CD14-positive monocyte (primary cell): ENCODE measurements around the gene HSD17B14. TPM values are rescaled to one million over a fixed set of nuclear protein-coding genes. Genes with fewer than 3 reads are reported as not detected.
"Not testable (repeated sequence)": the region's sequence is repeated elsewhere in the genome, so short reads cannot be mapped to it uniquely, and the experiment has no call there.

Experiments
- DNase-seq, 3 donors: peaks; one replicate each; pipeline ENCODE4 v3.0.0-alpha.2; 2011 to 2022
- H2AFZ ChIP-seq: 2 replicates; pipeline ENCODE4 v1.6.0; 2012; ENCODE audit warnings: mild to moderate bottlenecking, low read depth, low read length, inconsistent platforms; ENCODE audit not compliant: insufficient read depth, poor library complexity, severe bottlenecking
- H3K27ac ChIP-seq, 2 donors: 1 replicate in 1 of 2; 2 replicates in 1 of 2; pipeline ENCODE4 v1.5.1; 2012 to 2013; ENCODE audit warnings: low read length in 2 of 2, control low read depth in 1 of 2, inconsistent platforms in 1 of 2, low read depth in 1 of 2, mild to moderate bottlenecking in 1 of 2
- H3K27me3 ChIP-seq, 2 donors: one replicate each; pipeline versions ENCODE4 v1.6.0 to v1.6.1; 2011 to 2013; ENCODE audit warnings: low read length in 2 of 2; ENCODE audit not compliant: control insufficient read depth in 2 of 2, insufficient read depth in 2 of 2
- H3K36me3 ChIP-seq, 2 donors: replicated peaks in 1 of 2; 1 replicate in 1 of 2; 2 replicates in 1 of 2; pipeline versions ENCODE4 v1.5.1 to v1.6.1; 2012 to 2013; ENCODE audit warnings: low read length in 2 of 2, control low read depth in 1 of 2, inconsistent platforms in 1 of 2, mild to moderate bottlenecking in 1 of 2; ENCODE audit not compliant: insufficient read depth in 2 of 2, control insufficient read depth in 1 of 2
- H3K4me1 ChIP-seq, 2 donors: 1 replicate in 1 of 2; 2 replicates in 1 of 2; pipeline versions ENCODE4 v1.5.1 to v1.6.1; 2012 to 2013; ENCODE audit warnings: low read length in 2 of 2, control low read depth in 1 of 2, inconsistent platforms in 1 of 2, mild to moderate bottlenecking in 1 of 2, moderate library complexity in 1 of 2; ENCODE audit not compliant: insufficient read depth in 2 of 2, control insufficient read depth in 1 of 2
- H3K4me2 ChIP-seq: replicated peaks from 2 replicates; pipeline ENCODE3; 2012; ENCODE audit warnings: low read length, moderate library complexity, mild to moderate bottlenecking; ENCODE audit not compliant: poor library complexity, severe bottlenecking; ENCODE audit errors: extremely low read depth
- H3K4me3 ChIP-seq, 3 experiments: fragments of 200-600 bp in 1 of 3; sonication (generic) in 1 of 3; replicated peaks in 1 of 3; 1 replicate in 2 of 3; 2 replicates in 1 of 3; pipeline ENCODE4 v1.5.1; 2011 to 2013; ENCODE audit warnings: low read length in 3 of 3, mild to moderate bottlenecking in 3 of 3, control low read depth in 2 of 3, low read depth in 2 of 3, inconsistent platforms in 1 of 3, moderate library complexity in 1 of 3
- H3K79me2 ChIP-seq: 2 replicates; pipeline ENCODE4 v1.6.0; 2012; ENCODE audit warnings: mild to moderate bottlenecking, control low read depth, inconsistent platforms, low read length, moderate library complexity; ENCODE audit not compliant: insufficient read depth
- H3K9ac ChIP-seq: 2 replicates; pipeline ENCODE4 v1.6.0; 2017; ENCODE audit warnings: low read length, mild to moderate bottlenecking; ENCODE audit not compliant: insufficient read depth, poor library complexity, severe bottlenecking
- H3K9me3 ChIP-seq, 2 donors: replicated peaks in 1 of 2; 1 replicate in 1 of 2; 2 replicates in 1 of 2; pipeline versions ENCODE4 v1.5.1 to v1.6.1; 2012 to 2013; ENCODE audit warnings: low read length in 2 of 2, control low read depth in 1 of 2; ENCODE audit not compliant: control insufficient read depth in 1 of 2, insufficient read depth in 1 of 2
- H4K20me1 ChIP-seq: 2 replicates; pipeline ENCODE4 v1.6.0; 2012; ENCODE audit warnings: mild to moderate bottlenecking, low read length, control low read depth, moderate library complexity; ENCODE audit not compliant: insufficient read depth
- H3K27ac Mint-ChIP-seq, 7 donors: one replicate each; pipeline ENCODE4 v1.8.0; 2020; ENCODE audit warnings: mild to moderate bottlenecking in 7 of 7, mixed read lengths in 7 of 7, moderate library complexity in 6 of 7, inconsistent platforms in 2 of 7
- H3K27me3 Mint-ChIP-seq, 3 donors: one replicate each; pipeline ENCODE4 v1.8.0; 2021 to 2022; ENCODE audit warnings: low read depth in 3 of 3, mild to moderate bottlenecking in 3 of 3, mixed read lengths in 3 of 3, moderate library complexity in 3 of 3, inconsistent platforms in 1 of 3
- H3K36me3 Mint-ChIP-seq, 2 donors: one replicate each; pipeline ENCODE4 v1.8.0; 2020; ENCODE audit warnings: mixed read lengths in 2 of 2, inconsistent platforms in 1 of 2, mild to moderate bottlenecking in 1 of 2
- H3K4me1 Mint-ChIP-seq: one replicate; pipeline ENCODE4 v1.8.0; 2020; ENCODE audit warnings: mild to moderate bottlenecking, mixed read lengths
- H3K4me3 Mint-ChIP-seq, 2 donors: one replicate each; pipeline ENCODE4 v1.8.0; 2020; ENCODE audit warnings: mild to moderate bottlenecking in 2 of 2, mixed read lengths in 2 of 2, moderate library complexity in 1 of 2
- H3K9me3 Mint-ChIP-seq, 7 donors: one replicate each; pipeline ENCODE4 v1.8.0; 2020 to 2022; ENCODE audit warnings: mixed read lengths in 7 of 7, mild to moderate bottlenecking in 6 of 7, moderate library complexity in 6 of 7, inconsistent platforms in 2 of 7
- CTCF ChIP-seq: fragments of 200-600 bp; IDR thresholded peaks from one replicate; pipeline ENCODE4 v1.8.0; 2022; ENCODE audit warnings: antibody characterized with exemption, mild to moderate bottlenecking
- WGBS: methylation state at CpG from one replicate; pipeline ENCODE4 v1.1.5; 2013; ENCODE audit warnings: missing lambda C conversion rate; ENCODE audit not compliant: insufficient coverage; 5-methylcytosine and 5-hydroxymethylcytosine counted together
- intact Hi-C, 2 donors: fragments of 100-400 bp; cut with micrococcal nuclease; formaldehyde crosslinking; loops; one replicate each; pipeline versions ENCODE4 v1.15.0 to v1.15.1; 2023
- polyA plus RNA-seq, 3 donors: library from polyadenylated mRNA; depleted of rRNA in 1 of 3; unstranded in 2 of 3; stranded (reverse) in 1 of 3; fragments of 300-500 nt in 2 of 3; fragments of >200 nt in 1 of 3; fragmentation: Illumina TruSeq in 2 of 3; gene quantifications; 1 replicate in 2 of 3; 2 replicates in 1 of 3; pipeline ENCODE4 v1.2.3, GENCODE V29; 2012 to 2021

The HSD17B14 gene
- polyA plus RNA-seq, 3 donors, result not detected

- peaks cover 0 to 4% (median 2%) of the 10 kb centered on the region in 3 donors for H3K27me3 Mint-ChIP-seq
- H3K4me1 Mint-ChIP-seq, result peaks cover 6% of the 10 kb centered on the region
- Histone ChIP-seq H3K27me3 (no peaks in the 10 kb centered on the region), H3K27ac (no peak overlapping the region), H3K36me3 (no peaks in the 10 kb centered on the region), H4K20me1 (no peaks in the 10 kb centered on the region), H3K4me2 (no peak overlapping the region), H3K4me3 (no peak overlapping the region), H3K4me1 (peaks cover 4 to 6% of the 10 kb centered on the region in 2 donors), H3K9ac (no peak overlapping the region), H3K79me2 (no peaks in the 10 kb centered on the region), H3K9me3 (no peaks in the 10 kb centered on the region), H2AFZ (no peak overlapping the region)
- H3K4me3 Mint-ChIP-seq, result no peak overlapping the region
- no peak for DNase-seq
- H3K9me3 Mint-ChIP-seq, result peaks cover 0 to 2% (median 0%) of the 10 kb centered on the region in 7 donors
- H3K36me3 Mint-ChIP-seq, result no peaks in the 10 kb centered on the region
- WGBS, result 65% methylated on average over 4 of the region's 8 CpGs
- TF ChIP-seq CTCF, result no peak
- no peak overlapping the region for H3K27ac Mint-ChIP-seq
- intact Hi-C loops, result no loop called here
Observed at GRCh38 chr19:48793271-48793670, 43.0 kb downstream of the HSD17B14 start.

GRCh38 chr19:48787331-48787730, 49.0 kb downstream of the HSD17B14 start:
- not testable (repeated sequence) for H3K9me3 Mint-ChIP-seq, H3K36me3 ChIP-seq, H3K9me3 ChIP-seq, H3K27me3 ChIP-seq, H2AFZ ChIP-seq, H3K27ac Mint-ChIP-seq, H3K4me1 Mint-ChIP-seq, H3K9ac ChIP-seq, H3K4me3 ChIP-seq, H3K27ac ChIP-seq, H3K79me2 ChIP-seq, H3K4me2 ChIP-seq, DNase-seq, H3K4me1 ChIP-seq, H3K4me3 Mint-ChIP-seq, H4K20me1 ChIP-seq, H3K36me3 Mint-ChIP-seq
- H3K27me3 Mint-ChIP-seq, result peaks cover 5 to 18% (median 6%) of the 10 kb centered on the region in 3 donors
- 98% methylated on average over 7 of the region's 9 CpGs for WGBS
- intact Hi-C loops, result loop anchor here in 1 of 2 donors (5.0 kb wide), 2 partner anchors 140 to 185 kb away; partner anchors contain the start of gene CA11

- not testable (repeated sequence) for H3K4me3 Mint-ChIP-seq, H3K27ac ChIP-seq, H2AFZ ChIP-seq, H3K4me1 ChIP-seq, H3K4me3 ChIP-seq, H3K9me3 Mint-ChIP-seq, H3K36me3 ChIP-seq, H3K79me2 ChIP-seq, H3K27ac Mint-ChIP-seq, H3K4me2 ChIP-seq, H3K9ac ChIP-seq, DNase-seq, H3K27me3 ChIP-seq, H3K36me3 Mint-ChIP-seq, H3K4me1 Mint-ChIP-seq, H3K9me3 ChIP-seq, H4K20me1 ChIP-seq
- WGBS, result 100% methylated on average over 4 of the region's 7 CpGs
- peaks cover 6 to 17% (median 7%) of the 10 kb centered on the region in 3 donors for H3K27me3 Mint-ChIP-seq
- intact Hi-C loops, result loop anchor here in 1 of 2 donors (5.0 kb wide), 2 partner anchors 139 to 186 kb away; partner anchors contain the start of gene CA11
Observed at GRCh38 chr19:48786422-48786821, 49.9 kb downstream of the HSD17B14 start.
